ENCODE data around the gene CTSL.

DNA sequence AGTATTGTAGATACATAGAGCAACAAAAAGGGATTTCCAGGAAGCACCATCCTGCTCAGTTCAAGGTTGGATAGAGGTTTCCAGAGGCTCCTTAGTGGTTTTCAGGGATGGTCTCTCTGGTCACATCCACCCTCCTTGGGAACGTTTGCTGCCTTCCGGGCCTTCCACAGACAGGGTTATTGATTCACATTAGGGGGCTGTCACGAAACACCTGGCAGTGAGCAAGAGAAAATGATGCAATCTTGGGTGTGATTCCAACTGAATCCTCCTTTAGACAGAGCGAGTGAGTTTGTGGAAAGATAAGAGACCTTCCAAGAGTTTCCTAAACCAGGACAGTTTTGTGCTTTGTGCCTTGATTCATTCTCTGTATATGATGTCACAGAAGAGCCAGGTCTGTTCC, 43.8 kb upstream of the CTSL start:
- TF ChIP-seq, protein P1, sequence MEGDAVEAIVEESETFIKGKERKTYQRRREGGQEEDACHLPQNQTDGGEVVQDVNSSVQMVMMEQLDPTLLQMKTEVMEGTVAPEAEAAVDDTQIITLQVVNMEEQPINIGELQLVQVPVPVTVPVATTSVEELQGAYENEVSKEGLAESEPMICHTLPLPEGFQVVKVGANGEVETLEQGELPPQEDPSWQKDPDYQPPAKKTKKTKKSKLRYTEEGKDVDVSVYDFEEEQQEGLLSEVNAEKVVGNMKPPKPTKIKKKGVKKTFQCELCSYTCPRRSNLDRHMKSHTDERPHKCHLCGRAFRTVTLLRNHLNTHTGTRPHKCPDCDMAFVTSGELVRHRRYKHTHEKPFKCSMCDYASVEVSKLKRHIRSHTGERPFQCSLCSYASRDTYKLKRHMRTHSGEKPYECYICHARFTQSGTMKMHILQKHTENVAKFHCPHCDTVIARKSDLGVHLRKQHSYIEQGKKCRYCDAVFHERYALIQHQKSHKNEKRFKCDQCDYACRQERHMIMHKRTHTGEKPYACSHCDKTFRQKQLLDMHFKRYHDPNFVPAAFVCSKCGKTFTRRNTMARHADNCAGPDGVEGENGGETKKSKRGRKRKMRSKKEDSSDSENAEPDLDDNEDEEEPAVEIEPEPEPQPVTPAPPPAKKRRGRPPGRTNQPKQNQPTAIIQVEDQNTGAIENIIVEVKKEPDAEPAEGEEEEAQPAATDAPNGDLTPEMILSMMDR (IDR thresholded peaks at IDR 0.05): no peak
- TF ChIP-seq EP300 (IDR thresholded peaks at IDR 0.05) (no peak), RFX5 (IDR thresholded peaks at IDR 0.05) (no peak), HDAC2 (IDR thresholded peaks at IDR 0.05) (no peak), POLR2A (IDR thresholded peaks at IDR 0.05; ENCODE audit: low read length) (no peak), JUNB (IDR thresholded peaks at IDR 0.05) (no peak), RAD21 (conservative IDR thresholded peaks at IDR 0.05 in 1 of 2, IDR thresholded peaks at IDR 0.05 in 1 of 2) (no peak)
- TF ChIP-seq, protein P2, sequence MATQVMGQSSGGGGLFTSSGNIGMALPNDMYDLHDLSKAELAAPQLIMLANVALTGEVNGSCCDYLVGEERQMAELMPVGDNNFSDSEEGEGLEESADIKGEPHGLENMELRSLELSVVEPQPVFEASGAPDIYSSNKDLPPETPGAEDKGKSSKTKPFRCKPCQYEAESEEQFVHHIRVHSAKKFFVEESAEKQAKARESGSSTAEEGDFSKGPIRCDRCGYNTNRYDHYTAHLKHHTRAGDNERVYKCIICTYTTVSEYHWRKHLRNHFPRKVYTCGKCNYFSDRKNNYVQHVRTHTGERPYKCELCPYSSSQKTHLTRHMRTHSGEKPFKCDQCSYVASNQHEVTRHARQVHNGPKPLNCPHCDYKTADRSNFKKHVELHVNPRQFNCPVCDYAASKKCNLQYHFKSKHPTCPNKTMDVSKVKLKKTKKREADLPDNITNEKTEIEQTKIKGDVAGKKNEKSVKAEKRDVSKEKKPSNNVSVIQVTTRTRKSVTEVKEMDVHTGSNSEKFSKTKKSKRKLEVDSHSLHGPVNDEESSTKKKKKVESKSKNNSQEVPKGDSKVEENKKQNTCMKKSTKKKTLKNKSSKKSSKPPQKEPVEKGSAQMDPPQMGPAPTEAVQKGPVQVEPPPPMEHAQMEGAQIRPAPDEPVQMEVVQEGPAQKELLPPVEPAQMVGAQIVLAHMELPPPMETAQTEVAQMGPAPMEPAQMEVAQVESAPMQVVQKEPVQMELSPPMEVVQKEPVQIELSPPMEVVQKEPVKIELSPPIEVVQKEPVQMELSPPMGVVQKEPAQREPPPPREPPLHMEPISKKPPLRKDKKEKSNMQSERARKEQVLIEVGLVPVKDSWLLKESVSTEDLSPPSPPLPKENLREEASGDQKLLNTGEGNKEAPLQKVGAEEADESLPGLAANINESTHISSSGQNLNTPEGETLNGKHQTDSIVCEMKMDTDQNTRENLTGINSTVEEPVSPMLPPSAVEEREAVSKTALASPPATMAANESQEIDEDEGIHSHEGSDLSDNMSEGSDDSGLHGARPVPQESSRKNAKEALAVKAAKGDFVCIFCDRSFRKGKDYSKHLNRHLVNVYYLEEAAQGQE (IDR thresholded peaks at IDR 0.05): no peak
